Epidermal melanocyte (primary cell): ENCODE measurements around the gene TMPRSS6.

Experiments
- DNase-seq: peaks from one replicate; pipeline ENCODE4 v3.0.0; 2011; ENCODE audit warnings: low spot score; ENCODE audit not compliant: insufficient read length

The TMPRSS6 gene

GRCh38 chr22:37067428-37067827, 42.1 kb downstream of the TMPRSS6 start:
- no peak for DNase-seq

- DNase-seq, result no peak
These were observed 43.6 kb downstream of the TMPRSS6 start for GRCh38 chr22:37065961-37066360.

DNA sequence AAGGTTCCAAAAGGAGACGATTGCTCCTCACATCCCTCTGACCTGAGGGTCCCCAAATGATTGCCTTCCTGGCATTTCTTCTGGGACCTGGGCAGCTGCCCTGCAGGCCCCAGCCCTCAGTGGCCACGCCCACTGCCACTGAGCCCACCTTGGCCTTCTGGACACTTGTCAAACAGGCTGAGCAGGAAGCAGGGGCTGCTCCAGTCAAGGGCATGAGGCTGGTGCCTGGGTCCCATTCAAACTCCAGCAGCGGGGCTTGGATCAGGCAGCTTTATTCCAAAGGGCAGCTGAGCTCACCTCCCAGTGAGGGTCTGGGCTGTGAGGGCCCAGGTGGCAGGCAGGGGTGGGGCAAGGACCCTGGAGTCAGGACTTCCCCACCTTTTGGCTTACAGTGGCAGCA, 44.3 kb downstream of the TMPRSS6 start:
- no peak for DNase-seq

DNA sequence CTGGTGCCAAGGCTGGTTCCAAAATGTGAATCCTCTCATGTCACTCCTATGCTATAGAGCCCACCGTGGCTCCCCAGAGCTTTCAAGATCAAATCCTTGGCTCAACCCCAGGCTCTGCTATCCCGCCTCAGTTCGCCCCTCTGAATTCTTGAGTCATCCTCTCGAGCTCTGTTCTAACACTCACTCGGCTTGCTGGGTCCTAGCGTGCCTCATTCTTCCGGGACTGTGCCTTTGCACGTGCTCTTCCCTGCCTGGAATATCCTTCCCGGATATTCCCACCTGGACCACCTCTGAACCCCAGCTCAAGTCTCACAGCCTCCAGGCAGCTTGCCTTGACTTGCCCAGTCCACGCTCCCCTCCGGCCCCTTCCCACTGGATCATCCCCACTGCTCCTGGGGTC, 45.0 kb downstream of the TMPRSS6 start:
- no peak for DNase-seq

DNA sequence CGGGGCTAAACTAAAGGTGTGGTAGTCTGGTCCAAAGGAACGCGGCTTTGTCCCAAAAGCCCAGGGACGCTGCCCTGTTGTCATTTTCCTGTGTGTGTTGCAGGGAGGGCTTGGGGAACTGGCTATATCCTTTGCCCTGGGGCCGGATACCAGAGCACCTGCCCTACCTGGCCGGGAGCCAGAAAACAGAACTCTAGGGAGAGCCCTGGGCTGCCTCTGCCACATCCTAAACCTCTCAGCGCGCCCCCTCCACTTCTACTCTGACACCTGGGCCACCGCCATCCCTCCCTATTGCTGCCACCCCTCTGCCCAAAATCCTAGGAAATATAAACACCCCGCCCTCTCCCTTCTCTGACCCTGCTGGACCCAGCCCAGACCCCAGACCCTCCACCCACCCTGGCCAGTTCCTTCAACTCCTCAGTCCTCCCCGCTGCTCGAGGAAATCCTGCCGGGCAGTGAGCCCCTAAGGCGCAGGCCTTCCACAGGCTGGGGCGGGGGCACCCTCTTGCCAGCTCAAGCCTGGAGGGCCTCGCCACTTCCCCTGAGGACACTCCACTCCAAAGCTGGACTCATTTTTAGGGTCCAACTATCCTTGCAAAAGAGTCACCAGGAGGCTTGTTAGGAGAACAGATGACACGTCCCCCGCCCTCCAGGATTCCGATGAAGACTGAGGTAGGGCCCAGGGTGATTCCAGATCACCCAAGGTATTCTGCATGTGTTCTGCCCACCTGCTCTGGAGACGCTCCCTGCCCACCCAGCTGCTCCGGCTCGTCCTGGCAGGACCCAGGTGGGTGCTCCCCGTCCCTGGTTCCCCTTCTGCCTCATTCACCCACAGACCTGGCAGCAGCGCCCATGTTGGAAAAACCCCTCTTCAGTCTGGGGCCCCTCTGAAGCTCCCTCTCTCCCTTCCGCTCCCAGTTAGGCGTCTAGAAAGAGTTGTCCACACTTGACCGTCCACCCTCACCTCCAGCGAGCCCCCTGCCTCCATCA, 45.8 kb downstream of the TMPRSS6 start:
- DNase-seq, result no peak

GRCh38 chr22:37062702-37063381, 46.7 kb downstream of the TMPRSS6 start:
- DNase-seq, result no peak

DNA sequence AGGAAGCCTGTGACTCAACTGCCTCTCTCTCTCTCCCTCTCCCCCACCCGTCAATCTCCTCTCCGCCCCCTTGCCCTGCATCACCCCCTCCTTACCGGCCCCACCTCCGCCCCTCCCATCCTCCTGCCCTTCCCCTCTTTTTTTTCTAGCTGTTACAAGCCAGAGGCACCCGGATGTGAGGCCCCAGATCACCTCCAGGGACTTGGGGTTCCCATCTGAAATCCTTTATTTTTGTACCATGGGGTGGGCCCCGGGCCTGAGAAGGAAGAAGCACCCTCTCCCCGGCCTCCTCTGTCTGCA, 47.2 kb downstream of the TMPRSS6 start:
- no peak for DNase-seq

GRCh38 chr22:37061611-37062375, 47.7 kb downstream of the TMPRSS6 start:
- DNase-seq, result no peak

GRCh38 chr22:37060801-37061610, 48.5 kb downstream of the TMPRSS6 start:
- DNase-seq, result no peak

DNA sequence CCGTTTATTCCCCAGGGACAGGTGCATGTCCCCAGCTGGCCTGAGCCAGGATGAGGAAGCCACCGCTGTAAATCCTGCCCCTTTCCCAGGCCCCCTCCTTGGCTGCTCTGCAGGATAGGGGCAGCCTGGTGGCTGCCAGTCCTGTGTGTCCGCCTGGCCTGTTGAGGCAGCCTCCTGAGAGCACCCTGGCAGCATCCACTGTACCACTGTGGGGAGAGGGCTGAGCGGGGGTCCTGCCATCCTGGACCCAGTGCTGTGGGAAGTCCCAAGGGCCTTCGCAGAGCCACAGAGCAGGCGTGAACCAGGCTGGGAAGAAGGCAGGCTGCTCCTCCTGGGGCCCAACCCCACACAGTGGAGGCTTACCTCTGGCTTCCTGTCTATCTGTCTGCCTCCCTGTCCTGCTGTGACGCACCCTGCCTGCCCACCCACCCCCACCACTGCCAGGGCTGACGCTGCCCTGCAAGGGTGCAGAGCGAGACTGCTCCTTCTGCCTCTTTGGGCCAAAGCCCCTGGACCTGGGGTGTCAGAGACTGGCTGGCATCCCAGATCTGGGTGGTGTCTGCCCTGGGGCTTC, 49.5 kb downstream of the TMPRSS6 start:
- DNase-seq, result no peak

GRCh38 chr22:37058917-37059701, 50.4 kb downstream of the TMPRSS6 start:
- DNase-seq, result no peak

DNA sequence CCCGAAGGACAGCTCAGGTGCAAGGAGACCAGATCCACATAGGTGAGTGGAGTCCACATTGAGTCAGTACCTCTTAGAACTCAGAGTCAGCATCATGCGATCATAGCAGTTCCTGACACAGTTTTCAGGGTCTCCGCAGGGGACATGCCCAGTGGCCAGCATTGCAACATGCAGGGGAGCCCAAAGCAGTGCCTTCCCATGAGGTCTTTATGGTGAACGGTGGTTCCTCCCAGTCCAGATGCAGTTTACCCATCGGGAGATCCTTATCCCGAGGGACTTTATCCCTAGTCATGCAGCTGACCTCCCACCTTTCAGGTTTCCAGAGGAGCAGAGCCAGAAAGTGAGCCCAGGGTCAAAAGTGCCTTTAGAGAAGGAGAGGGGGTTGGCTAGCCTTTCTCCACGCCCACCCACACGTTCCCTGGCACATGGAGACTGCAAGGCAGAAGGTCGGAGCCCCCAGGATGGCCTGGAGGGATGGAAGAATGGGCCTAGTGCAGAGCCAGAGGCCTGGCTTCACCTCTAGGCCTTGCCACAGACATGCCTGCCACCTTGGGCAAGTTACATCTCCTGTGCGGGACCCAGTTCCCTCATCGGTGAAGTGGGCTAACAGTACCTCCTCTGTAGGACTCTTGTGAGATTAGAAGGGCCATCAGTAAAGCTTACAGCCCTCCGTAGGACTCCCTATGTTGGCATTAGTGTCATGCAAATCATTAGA, 51.6 kb downstream of the TMPRSS6 start:
- no peak for DNase-seq

DNA sequence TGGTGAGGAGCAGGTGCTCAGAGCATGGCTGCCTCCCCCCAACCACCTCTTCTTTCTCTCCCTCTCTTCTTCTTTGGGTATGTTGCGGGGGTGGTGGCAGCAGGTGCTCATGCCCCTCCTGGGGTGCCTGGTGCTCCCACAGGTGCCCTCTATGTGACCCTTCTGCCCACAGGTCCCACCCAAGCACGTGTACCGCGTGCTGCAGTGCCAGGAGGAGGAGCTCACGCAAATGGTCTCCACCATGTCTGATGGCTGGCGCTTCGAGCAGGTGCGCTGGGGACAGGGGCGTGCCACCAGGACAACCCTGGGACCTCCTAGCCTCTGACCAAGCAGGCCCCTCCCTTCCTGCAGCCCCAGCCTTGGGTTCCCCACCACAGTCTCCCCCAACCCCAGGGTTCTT, 52.3 kb downstream of the TMPRSS6 start:
- DNase-seq, result no peak

DNA sequence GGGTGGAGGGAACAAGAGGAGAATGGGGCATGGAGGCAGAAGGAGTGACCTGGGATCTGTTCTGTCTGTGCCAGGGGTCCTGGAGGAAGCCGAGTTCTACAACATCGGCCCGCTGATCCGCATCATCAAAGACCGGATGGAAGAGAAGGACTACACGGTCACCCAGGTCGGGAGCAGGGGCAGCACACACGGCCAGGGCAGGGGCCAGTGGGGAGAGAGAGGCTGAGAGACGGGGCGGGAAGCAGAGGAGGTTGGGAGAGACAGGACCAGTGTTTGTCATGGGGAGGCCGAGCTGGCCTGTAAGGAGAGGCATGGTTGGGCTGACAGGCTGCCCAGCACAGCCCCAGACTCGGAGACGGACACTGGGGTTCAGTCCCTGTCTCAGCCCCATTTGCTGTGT, 53.3 kb downstream of the TMPRSS6 start:
- no peak for DNase-seq

- no peak for DNase-seq
These were observed 54.7 kb downstream of the TMPRSS6 start for GRCh38 chr22:37054600-37055365.

DNA sequence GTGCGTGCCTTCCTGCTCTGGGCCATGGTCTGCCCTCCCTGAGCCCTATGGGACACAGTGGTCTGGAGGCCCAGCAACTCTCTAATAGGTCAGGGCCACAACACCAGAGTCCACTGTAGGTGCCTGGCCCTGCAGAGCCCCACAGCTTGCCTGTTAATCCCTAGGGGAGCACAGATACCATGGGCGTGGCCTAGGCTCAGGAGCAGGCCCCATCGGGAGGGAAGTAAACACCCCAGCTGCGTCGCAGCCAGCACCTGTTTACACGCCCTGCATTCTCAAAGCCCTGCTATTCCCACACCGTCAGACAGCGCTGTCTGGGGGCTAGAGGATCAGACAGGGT, 55.5 kb downstream of the TMPRSS6 start:
- DNase-seq, result no peak

DNA sequence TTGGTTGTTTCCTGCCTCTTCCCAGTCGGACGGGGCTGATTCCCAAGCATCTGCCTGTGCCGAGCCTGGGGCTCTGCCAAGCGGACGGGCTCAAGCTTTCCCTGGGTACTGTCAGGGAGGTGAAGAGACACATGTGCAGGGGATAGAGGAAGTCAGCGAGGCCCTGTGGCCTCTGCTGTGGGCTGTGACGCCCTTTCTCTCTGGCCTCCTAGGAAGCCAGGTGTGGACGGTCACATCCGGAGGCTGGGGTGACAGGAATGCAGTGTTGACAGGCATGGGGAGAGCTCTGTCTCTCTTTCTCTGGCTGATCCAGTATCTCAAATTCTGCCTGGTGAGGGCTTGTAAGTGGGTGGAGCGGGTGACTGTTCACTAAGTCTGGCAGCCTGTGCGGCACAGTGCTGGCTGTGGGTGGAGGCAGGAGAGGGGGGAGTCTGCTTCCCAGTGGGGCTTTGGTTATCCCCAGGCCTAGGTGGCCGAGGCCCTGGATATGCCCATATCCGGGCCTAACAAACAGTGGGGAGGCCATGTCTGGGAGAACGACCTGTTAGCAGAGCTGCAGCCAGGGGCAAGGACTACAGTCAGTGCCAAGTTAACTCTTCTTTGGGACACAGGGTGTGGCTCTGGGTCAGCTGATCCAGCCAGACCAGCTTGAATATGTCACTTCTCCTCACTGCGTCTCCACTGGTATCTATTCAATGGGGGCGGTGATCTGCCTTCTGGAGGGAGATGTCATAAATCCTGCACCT, 56.0 kb downstream of the TMPRSS6 start:
- DNase-seq, result no peak
